NCI-H748 treated with DMSO at 0.1 percent for 48 hours (cell line): ENCODE measurements around the gene WDR7.
A peak's percentile ranks its signal among the peaks of the same experiment; 100 is the strongest.

Source experiments
- DNase-seq: peaks from one replicate; lab custom pipeline; 2025; lab: John Stamatoyannopoulos, UW

Gene WDR7

GRCh38 chr18:57043241-57043640, 392.1 kb downstream of the WDR7 start:
- no peak for DNase-seq

GRCh38 chr18:57048351-57048750, 397.2 kb downstream of the WDR7 start:
- DNase-seq, result no peak

- no peak for DNase-seq
Measured at GRCh38 chr18:57048859-57049258, 397.7 kb downstream of the WDR7 start.

GRCh38 chr18:57050310-57050949, 399.3 kb downstream of the WDR7 start:
- no peak for DNase-seq

GRCh38 chr18:57051021-57051656, 400.0 kb downstream of the WDR7 start:
- DNase-seq, result no peak

- DNase-seq, result peak; percentile 5
Measured at GRCh38 chr18:57051657-57052044, 400.5 kb downstream of the WDR7 start.

- no peak for DNase-seq
Measured at GRCh38 chr18:57052173-57052572, 401.0 kb downstream of the WDR7 start.

GRCh38 chr18:57052759-57053158, 401.6 kb downstream of the WDR7 start:
- no peak for DNase-seq

GRCh38 chr18:57054891-57055290, 403.7 kb downstream of the WDR7 start:
- no peak for DNase-seq

- no peak for DNase-seq
Measured at GRCh38 chr18:57057890-57058289, 406.7 kb downstream of the WDR7 start.

GRCh38 chr18:57058734-57059133, 407.6 kb downstream of the WDR7 start:
- DNase-seq, result no peak

GRCh38 chr18:57059366-57059765, 408.2 kb downstream of the WDR7 start:
- DNase-seq, result no peak

GRCh38 chr18:57060814-57061213, 409.7 kb downstream of the WDR7 start:
- DNase-seq, result no peak

- DNase-seq, result no peak
Measured at GRCh38 chr18:57062178-57062577, 411.0 kb downstream of the WDR7 start.

- no peak for DNase-seq
Measured at GRCh38 chr18:57062844-57063243, 411.7 kb downstream of the WDR7 start.

- DNase-seq, result no peak
Measured at GRCh38 chr18:57063601-57064103, 412.5 kb downstream of the WDR7 start.

- no peak for DNase-seq
Measured at GRCh38 chr18:57073501-57074187, 422.5 kb downstream of the WDR7 start.

GRCh38 chr18:57075716-57076400, 424.7 kb downstream of the WDR7 start:
- no peak for DNase-seq

GRCh38 chr18:57077005-57077765, 426.0 kb downstream of the WDR7 start:
- DNase-seq, result no peak

- DNase-seq, result no peak
Measured at GRCh38 chr18:57077786-57078552, 426.8 kb downstream of the WDR7 start.

GRCh38 chr18:57078614-57079013, 427.5 kb downstream of the WDR7 start:
- DNase-seq, result no peak
